ENCODE measurements around the gene LRBA.

LRBA gene

GRCh38 chr4:150477869-150478268 lies 537.2 kb downstream of the LRBA start:
- no peak for DNase-seq

- DNase-seq: no peak
These were observed 538.3 kb downstream of the LRBA start for GRCh38 chr4:150476776-150477175.

GRCh38 chr4:150475763-150476162 lies 539.3 kb downstream of the LRBA start:
- DNase-seq: no peak

GRCh38 chr4:150464523-150464922 lies 550.6 kb downstream of the LRBA start:
- no peak for DNase-seq

- DNase-seq: no peak
These were observed 552.3 kb downstream of the LRBA start for GRCh38 chr4:150462743-150463142.

- DNase-seq: no peak
These were observed 553.1 kb downstream of the LRBA start for GRCh38 chr4:150461957-150462356.

GRCh38 chr4:150457802-150458201 lies 557.3 kb downstream of the LRBA start:
- DNase-seq: no peak

GRCh38 chr4:150451883-150452282 lies 563.2 kb downstream of the LRBA start:
- no peak for DNase-seq

- no peak for DNase-seq
These were observed 567.7 kb downstream of the LRBA start for GRCh38 chr4:150447356-150447755.

GRCh38 chr4:150439451-150439933 lies 575.6 kb downstream of the LRBA start:
- DNase-seq: no peak

- DNase-seq: no peak
These were observed 578.3 kb downstream of the LRBA start for GRCh38 chr4:150436598-150437370.

- no peak for DNase-seq
These were observed 583.9 kb downstream of the LRBA start for GRCh38 chr4:150431221-150431620.

GRCh38 chr4:150425161-150425560 lies 589.9 kb downstream of the LRBA start:
- no peak for DNase-seq

- no peak for DNase-seq
These were observed 591.6 kb downstream of the LRBA start for GRCh38 chr4:150423503-150423902.

GRCh38 chr4:150423074-150423473 lies 592.0 kb downstream of the LRBA start:
- DNase-seq: no peak

GRCh38 chr4:150421612-150422011 lies 593.5 kb downstream of the LRBA start:
- no peak for DNase-seq

- DNase-seq: no peak
These were observed 595.1 kb downstream of the LRBA start for GRCh38 chr4:150419939-150420338.

GRCh38 chr4:150418757-150419410 lies 596.2 kb downstream of the LRBA start:
- DNase-seq: no peak

GRCh38 chr4:150415213-150415612 lies 599.9 kb downstream of the LRBA start:
- no peak for DNase-seq

- DNase-seq: no peak
These were observed 603.6 kb downstream of the LRBA start for GRCh38 chr4:150411520-150411919.

GRCh38 chr4:150402871-150403272 lies 612.2 kb downstream of the LRBA start:
- DNase-seq: no peak

GRCh38 chr4:150401083-150401687 lies 613.9 kb downstream of the LRBA start:
- DNase-seq: no peak

GRCh38 chr4:150395872-150396271 lies 619.2 kb downstream of the LRBA start:
- DNase-seq: no peak

- no peak for DNase-seq
These were observed 621.0 kb downstream of the LRBA start for GRCh38 chr4:150394046-150394445.

All from CD4-positive, alpha-beta T cell treated with Interleukin-10 for 1 hour (primary cell).